ENCODE results near the gene C2. TPM values are rescaled to one million over a fixed set of nuclear protein-coding genes. Genes with fewer than 3 reads are reported as not detected.

Gene C2
- polyA plus RNA-seq, 1 of the 3 experiments (the other 2 are of a cell fraction): 0.43 TPM

DNA sequence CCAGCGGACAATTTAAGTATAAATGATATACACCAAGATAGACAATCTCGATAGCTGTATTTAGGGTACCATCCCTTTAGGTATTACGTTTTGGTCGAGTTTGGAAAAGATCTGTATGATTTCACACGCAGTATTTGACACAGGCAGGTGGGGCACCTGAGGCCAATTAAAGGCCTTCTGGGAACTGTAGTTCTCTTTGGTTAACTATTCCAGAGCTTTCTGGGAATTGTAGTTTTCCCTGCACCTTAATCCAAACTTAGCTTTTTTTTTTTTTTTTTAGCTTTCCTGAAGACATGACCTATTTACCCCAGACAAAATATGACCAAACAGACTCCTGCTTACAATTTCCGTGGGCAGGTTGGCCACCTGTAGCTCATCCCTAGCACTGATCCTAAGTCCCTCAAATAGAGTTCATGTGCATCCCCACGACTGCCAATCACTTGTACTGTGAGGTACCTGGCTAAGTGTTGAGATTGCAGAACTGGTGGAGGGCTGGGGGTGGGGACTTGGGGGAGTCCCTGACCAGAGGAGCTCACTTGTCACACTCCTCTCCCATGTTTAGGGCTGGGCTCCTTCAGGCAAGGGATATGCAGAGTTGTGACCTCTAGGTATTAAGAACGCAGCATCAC, 29.0 kb upstream of the C2 start (continued):
- no peak; the same call in 1 of the 2 replicates for TF ChIP-seq MXI1 (IDR thresholded peaks at IDR 0.05; ENCODE audit: low read depth, low read length)
- no peak for TF ChIP-seq SMC3 (IDR thresholded peaks at IDR 0.05; ENCODE audit: low read depth, low read length)
- TF ChIP-seq, protein P1, sequence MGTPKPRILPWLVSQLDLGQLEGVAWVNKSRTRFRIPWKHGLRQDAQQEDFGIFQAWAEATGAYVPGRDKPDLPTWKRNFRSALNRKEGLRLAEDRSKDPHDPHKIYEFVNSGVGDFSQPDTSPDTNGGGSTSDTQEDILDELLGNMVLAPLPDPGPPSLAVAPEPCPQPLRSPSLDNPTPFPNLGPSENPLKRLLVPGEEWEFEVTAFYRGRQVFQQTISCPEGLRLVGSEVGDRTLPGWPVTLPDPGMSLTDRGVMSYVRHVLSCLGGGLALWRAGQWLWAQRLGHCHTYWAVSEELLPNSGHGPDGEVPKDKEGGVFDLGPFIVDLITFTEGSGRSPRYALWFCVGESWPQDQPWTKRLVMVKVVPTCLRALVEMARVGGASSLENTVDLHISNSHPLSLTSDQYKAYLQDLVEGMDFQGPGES (IDR thresholded peaks at IDR 0.05; ENCODE audit: low read depth, low read length): no peak
- TF ChIP-seq TCF12 (IDR thresholded peaks at IDR 0.05): peak; percentile 33; the same call in 1 of the 2 replicates

DNA sequence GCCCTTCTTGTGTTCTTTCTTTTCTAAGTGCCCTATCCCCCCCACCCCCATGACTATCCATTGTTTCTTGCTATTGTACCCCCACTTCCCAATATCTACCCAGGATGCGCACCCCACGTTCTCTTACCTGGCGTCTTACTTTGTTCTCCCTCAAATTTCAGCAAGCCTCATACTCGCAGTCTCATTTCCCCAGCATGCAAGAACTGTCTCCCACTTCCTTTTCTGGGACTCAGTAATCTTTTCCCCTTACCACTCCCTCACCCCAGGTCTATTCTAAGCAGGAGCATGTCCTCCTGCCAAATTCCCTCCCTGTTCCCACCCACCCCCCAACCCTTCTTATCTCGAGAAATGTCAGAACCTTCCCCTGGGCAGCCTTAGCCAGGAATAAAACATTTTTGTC, 28.3 kb upstream of the C2 start:
- TF ChIP-seq TEAD4 (IDR thresholded peaks at IDR 0.05; ENCODE audit: borderline replicate concordance, insufficient read depth) (no peak), RAD21 (IDR thresholded peaks at IDR 0.05; ENCODE audit: low read length) (no peak), POLR2AphosphoS5 (IDR thresholded peaks at IDR 0.05; ENCODE audit: low read depth, low read length) (no peak), RFX5 (IDR thresholded peaks at IDR 0.05; ENCODE audit: low read length) (no peak), RXRA (IDR thresholded peaks at IDR 0.05; ENCODE audit: borderline replicate concordance, low read depth) (no peak), RCOR1 (IDR thresholded peaks at IDR 0.05; ENCODE audit: low read length) (no peak), FOXM1 (IDR thresholded peaks at IDR 0.05; ENCODE audit: low read depth) (no peak), NRF1 (IDR thresholded peaks at IDR 0.05; ENCODE audit: low read depth, low read length) (no peak)
- TF ChIP-seq, protein P1 (IDR thresholded peaks at IDR 0.05; ENCODE audit: low read depth, low read length): no peak
- TF ChIP-seq, protein P2, sequence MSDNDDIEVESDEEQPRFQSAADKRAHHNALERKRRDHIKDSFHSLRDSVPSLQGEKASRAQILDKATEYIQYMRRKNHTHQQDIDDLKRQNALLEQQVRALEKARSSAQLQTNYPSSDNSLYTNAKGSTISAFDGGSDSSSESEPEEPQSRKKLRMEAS (IDR thresholded peaks at IDR 0.05; ENCODE audit: low read depth): no peak
- no peak overlapping the region for H3K27ac ChIP-seq (ENCODE audit: low read depth in 2 of 2, low read length in 1 of 2)
- no peak for DNase-seq
- H3K27me3 ChIP-seq (ENCODE audit: insufficient read depth): no peaks in the 10 kb centered on the region
- ChIA-PET POLR2A (interaction anchor here (1.0 kb wide), 1 partner anchor 10 kb away, joined by 4 read pairs; no protein-coding TSS in a partner anchor), CTCF (interaction anchor here (1.0 kb wide), 1 partner anchor 60 kb away, joined by 4 read pairs; no protein-coding TSS in a partner anchor)
- H3K9me2 ChIP-seq: no peaks in the 10 kb centered on the region
- H3K36me3 ChIP-seq (replicated peaks in 1 of 2; ENCODE audit: control insufficient read depth in 1 of 2, insufficient read depth in 2 of 2, low read length in 1 of 2): peaks cover 12 to 14% of the 10 kb centered on the region in 2 experiments
- no peaks in the 10 kb centered on the region for H3K9me3 ChIP-seq
- no peak overlapping the region for H3K4me3 ChIP-seq (ENCODE audit: low read depth in 2 of 2, low read length in 1 of 2)
- no peak overlapping the region for H2AFZ ChIP-seq (ENCODE audit: low read depth)
- H3F3A ChIP-seq (replicated peaks; ENCODE audit: insufficient read depth): peaks cover 13% of the 10 kb centered on the region
- H3K79me2 ChIP-seq (ENCODE audit: insufficient read depth): peaks cover 20% of the 10 kb centered on the region; the same call in 1 of the 2 replicates
- H3K4me2 ChIP-seq: peak overlapping the region; percentile 91; the same call in 1 of the 2 replicates
- no peak overlapping the region for H3K9ac ChIP-seq
- no peaks in the 10 kb centered on the region for H4K20me1 ChIP-seq (ENCODE audit: insufficient read depth)
- 93% methylated on average over 5 of the region's 5 CpGs for WGBS (ENCODE audit: low lambda C conversion rate)
- H3K4me1 ChIP-seq (ENCODE audit: control insufficient read depth in 1 of 2, insufficient read depth in 2 of 2, low read depth in 1 of 2, low read length in 1 of 2): peaks cover 5 to 40% of the 10 kb centered on the region in 2 experiments

Data from SK-N-SH (cell line).